Spleen (tissue), 7 donors: ENCODE data around the gene MECP2.

Experiments used
- POLR2AphosphoS5 ChIP-seq, 3 donors: sonication (generic); formaldehyde crosslinking; IDR thresholded peaks; one replicate each; pipeline ENCODE4 v1.5.1; 2017; ENCODE audit warnings: antibody characterized with exemption in 3 of 3
- TF ChIP-seq, protein P1 (sequence below), 11 experiments: fragments of 200-600 bp in 7 of 11; fragments of 450-650 bp in 4 of 11; sonication (generic) in 4 of 11; IDR thresholded peaks in 8 of 11; conservative IDR thresholded peaks in 3 of 11; 1 replicate in 7 of 11; 2 replicates in 4 of 11; pipeline versions ENCODE4 v1.4.0 to v1.8.0; 2016 to 2021; ENCODE audit warnings: antibody characterized with exemption in 11 of 11, inconsistent platforms in 4 of 11, mild to moderate bottlenecking in 1 of 11
- donor health status: DM: no; HTN: no; CAD: no; lungs with moderate emphysema.
- donor health status: DM: no; HTN: no; CAD: no.
- donor health status: DM: no; HTN: no; CAD: no.

DNA sequence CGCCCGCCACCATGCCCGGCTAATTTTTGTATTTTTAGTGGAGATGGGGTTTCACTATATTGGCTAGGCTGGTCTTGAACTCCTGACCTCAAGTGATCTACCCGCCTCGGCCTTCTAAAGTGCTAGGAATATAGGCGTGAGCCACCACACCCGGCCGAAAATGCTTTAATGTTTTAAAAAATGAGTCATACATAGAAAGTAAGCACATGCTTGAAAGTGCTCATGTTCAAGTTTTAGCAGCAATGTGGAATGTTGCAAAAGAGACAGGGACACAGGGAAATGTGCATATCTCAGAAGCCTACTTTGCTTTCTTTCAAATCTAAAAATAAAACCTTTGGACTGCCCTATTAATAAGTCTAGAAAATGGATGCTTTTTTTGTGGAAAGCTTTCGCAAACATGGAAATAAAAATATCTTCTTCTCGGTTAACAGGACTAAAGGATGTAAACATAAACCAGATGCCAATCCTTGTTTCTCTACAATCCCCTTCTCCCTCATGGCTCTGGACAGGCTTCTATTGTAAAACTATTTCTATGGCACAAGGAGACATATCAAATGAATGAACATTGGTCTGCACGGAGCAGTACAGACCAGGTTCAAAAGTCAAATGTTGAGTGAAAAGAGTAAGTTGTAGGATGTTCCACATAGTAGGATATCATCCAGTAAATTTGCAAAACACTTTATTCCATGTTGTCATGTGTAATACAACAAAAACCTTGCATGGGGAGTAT, 15.0 kb downstream of the MECP2 start:
- TF ChIP-seq, protein P1, sequence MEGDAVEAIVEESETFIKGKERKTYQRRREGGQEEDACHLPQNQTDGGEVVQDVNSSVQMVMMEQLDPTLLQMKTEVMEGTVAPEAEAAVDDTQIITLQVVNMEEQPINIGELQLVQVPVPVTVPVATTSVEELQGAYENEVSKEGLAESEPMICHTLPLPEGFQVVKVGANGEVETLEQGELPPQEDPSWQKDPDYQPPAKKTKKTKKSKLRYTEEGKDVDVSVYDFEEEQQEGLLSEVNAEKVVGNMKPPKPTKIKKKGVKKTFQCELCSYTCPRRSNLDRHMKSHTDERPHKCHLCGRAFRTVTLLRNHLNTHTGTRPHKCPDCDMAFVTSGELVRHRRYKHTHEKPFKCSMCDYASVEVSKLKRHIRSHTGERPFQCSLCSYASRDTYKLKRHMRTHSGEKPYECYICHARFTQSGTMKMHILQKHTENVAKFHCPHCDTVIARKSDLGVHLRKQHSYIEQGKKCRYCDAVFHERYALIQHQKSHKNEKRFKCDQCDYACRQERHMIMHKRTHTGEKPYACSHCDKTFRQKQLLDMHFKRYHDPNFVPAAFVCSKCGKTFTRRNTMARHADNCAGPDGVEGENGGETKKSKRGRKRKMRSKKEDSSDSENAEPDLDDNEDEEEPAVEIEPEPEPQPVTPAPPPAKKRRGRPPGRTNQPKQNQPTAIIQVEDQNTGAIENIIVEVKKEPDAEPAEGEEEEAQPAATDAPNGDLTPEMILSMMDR (IDR thresholded peaks at IDR 0.05 in 8 of 11, conservative IDR thresholded peaks at IDR 0.05 in 3 of 11) = no peak
- TF ChIP-seq POLR2AphosphoS5 (IDR thresholded peaks at IDR 0.05) = no peak
